Activated T-cell treated with anti-CD3 and anti-CD28 coated beads for 4 hours (primary cell): ENCODE data around the gene SANBR.

Source experiments
- DNase-seq: peaks from one replicate; pipeline ENCODE4 v3.0.0-alpha.2; 2020

The SANBR gene

DNA sequence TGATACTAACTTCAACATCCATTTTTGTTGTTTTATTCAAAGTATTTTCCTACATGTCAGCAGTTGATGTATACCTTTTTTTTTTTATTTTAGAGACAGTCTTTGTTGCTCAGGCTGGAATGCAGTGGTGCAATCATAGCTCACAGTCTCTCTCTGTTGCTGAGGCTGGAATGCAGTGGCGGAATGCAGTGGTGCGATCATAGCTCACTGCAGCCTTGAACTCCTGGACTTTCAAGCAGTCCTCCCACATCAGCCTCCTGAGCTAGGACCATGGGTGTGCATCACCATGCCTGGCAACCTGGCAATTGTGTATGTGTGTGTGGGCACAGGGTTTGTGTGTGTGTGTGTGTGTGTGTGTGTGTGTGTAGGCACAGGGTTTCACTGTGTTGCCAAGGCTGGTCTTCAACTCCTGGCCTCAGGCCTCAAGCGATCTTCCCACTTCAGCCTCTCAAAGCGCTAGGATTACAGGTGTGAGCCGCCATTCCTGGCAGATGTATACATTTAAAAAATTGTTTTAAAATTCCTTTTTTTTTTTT is 24.8 kb downstream of the SANBR start:
- no peak for DNase-seq

DNA sequence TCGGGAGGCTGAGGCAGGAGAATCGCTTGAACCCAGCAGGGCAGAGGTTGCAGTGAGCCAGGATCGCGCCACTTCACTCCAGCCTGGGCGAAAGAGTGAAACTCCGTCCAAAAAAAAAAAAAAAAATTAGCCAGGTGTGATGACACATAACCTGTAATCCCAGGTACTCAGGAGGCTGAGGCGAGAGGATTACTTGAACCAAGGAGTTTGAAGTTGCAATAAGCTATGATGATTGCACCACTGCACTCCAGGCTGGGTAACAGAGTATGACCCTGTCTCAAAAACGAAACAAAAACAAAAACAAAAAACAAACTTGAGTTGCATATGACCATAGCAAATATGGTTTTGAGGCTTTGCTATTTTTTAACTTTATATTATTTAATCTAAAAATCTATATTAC is 25.8 kb downstream of the SANBR start:
- no peak for DNase-seq

- no peak for DNase-seq
Measured at GRCh38 chr2:61096438-61096837, 30.8 kb downstream of the SANBR start.

DNA sequence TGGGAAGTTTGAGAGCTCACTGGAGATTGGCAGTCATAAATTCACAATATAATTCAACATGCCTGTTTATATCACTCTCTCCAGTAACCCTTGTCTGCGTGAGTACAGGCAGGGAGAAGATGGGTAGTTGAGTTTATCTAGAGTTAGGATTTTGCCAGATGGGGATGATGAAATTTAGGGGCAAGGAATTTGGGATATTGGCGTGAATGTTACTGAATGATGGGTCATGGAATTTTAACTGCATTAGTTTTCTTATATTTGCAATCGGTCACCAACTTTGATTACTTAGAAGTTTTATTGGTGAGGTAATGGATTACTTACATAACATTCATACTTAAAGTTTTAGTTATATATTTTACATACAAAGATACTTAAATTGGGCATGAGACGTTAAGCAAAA is 35.1 kb downstream of the SANBR start:
- no peak for DNase-seq

- DNase-seq = no peak
Measured at GRCh38 chr2:61109291-61109690, 43.6 kb downstream of the SANBR start.

GRCh38 chr2:61111708-61112107 is 46.0 kb downstream of the SANBR start:
- DNase-seq = no peak

DNA sequence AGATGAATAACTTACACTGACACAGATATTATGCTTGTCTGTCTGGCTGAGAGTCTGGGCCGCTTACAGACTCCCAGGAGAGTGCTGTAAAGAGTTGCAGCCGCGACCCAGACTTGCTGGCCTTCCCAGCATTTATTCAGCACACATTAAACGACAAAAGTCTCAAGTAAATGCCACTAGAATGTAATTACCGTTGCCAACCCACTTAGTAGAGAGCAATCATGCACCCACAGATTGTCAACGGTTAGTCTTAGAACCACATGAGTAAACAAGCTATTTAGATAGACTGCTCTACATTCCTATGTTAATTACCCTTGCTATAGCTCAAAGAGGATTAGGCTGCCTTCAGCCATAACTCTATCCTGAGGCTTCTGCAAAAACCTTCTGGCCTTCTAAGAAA is 48.5 kb downstream of the SANBR start:
- no peak for DNase-seq
